Measurements from ENCODE around the gene MTG1.
A peak's percentile ranks its signal among the peaks of the same experiment; 100 is the strongest.

Gene MTG1

DNA sequence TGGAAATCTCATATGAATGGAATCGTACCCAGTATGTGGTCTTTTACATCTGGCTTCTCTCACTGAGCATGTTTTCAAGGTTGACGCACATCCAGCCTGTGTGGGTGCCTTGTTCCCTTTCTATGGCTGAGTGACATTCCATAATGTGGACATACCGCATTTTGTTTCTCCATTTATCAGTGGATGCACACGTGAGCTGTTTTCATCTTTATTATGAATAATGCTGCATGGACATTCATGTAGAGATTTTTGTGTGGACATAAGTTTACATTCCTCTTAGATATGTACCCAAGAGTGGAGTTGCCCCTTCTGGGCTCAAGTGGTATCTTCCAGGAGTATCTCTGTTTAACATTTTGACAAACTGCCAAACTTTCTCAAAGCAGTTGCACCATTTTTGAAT is 58.5 kb downstream of the MTG1 start:
- no peak for DNase-seq (ENCODE audit: low spot score)

DNA sequence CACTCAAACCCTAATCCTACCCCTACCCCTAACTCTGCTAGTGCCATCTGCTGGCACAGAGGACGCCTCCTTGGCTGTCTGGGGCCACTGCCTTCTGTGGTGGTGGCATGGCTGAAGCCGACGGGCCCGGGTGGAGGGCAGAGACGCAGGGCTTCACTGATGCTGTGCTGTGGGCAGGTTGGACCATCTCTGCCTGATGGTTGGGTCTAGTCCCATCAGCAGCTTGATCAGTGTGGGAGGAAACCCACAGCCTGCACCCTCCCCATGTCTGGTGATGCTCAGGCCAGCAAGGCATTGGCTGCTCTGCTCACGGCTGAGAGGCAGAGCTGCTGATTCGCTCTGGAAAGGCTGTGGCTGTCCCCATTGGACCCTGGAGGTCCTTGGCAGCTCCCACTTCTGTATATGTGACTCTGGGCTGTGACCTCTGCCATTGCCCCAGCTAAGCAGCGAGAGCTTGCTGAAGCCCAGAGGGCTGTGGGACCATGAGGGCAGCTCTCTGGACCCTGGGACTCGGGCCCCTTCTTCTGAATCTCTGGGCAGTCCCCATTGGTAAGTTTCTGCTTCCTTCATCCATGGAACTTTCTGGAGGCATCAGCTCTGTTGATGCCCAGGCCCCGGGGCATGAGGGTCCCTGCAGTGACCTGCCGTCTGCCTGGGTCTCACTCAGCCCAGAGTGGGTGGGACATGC is 59.7 kb downstream of the MTG1 start, which contains the start of gene SCART1:
Gene SCART1, plus strand, starts transcription at position 430 of the 688 bp plus-strand sequence. Its CDS starts 53 bp downstream, at position 483.
- no peak for DNase-seq (ENCODE audit: low spot score)

DNA sequence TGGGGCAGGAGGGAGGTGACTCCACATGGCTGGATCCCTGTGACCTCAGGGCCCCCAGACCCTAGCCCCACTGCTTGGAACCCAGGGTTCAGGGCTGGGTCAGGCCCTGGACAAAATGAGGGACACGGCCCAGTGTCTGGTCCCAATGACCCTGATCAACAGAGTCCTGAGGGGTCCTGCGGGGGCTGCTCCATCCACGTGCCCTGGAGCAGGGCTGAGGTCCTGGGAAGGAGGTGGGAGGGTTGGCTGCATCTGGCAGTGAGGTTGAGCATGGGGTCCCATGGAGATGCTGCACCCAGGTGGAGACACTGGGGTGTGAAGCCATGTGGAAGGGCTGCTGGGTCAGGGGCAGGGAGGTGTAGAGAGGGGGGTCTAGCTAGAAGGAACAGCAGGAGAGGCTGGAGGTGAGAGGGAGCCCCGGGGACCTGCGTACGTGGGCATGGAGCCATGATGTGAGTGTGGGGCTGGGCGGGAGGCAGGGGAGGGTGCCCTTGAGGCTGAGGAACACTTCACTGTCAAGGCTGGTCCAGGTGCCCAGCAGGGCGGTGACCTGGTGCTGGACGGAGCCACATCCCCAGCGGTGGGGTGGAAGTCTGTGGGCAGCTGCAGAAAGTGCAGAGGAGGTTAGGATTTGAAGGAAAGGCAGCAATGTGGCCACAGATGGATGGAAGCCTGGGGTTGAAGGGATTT is 60.4 kb downstream of the MTG1 start:
- DNase-seq (ENCODE audit: low spot score) = no peak

DNA sequence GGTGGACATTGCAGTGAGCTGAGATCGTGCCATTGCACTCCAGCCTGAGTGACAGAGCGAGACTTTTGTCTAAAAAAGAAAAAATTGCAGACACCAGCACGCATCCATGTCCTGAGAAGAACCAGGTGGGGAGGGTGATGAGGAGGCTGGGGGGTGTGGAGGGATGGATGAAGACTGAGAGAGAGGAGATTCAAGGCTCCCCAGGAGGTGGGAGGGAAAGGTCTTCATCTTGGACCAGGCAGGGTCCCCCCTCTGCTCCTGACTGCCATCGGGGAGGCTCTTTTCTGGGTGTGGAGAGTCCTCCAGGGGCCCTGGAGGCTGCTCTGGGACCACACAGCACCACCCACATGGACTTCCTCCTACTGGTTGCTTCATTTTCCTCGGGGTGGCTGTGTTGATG is 61.2 kb downstream of the MTG1 start:
- no peak for DNase-seq (ENCODE audit: low spot score)

DNA sequence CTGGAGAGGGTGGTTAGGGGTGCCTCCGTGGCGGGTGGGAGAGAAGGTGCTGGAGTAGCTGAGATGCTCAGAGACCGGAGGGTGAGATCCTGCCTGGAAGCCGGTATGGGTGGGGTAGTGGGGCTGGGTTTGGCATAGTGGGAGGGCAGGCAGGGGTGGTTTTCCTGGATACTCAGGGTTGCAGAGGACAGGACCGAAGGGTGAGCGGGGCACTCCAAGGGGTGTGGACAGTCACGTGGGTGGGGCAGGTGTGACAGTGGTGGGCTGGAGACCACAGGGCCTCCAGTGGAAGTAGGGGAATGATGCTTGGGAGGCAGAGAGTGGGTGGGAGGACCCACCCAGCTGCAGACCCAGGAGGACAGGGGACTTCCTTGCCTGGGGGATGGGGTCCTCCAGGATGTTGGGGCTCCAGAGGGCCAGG is 61.7 kb downstream of the MTG1 start:
- DNase-seq (ENCODE audit: low spot score) = no peak

DNA sequence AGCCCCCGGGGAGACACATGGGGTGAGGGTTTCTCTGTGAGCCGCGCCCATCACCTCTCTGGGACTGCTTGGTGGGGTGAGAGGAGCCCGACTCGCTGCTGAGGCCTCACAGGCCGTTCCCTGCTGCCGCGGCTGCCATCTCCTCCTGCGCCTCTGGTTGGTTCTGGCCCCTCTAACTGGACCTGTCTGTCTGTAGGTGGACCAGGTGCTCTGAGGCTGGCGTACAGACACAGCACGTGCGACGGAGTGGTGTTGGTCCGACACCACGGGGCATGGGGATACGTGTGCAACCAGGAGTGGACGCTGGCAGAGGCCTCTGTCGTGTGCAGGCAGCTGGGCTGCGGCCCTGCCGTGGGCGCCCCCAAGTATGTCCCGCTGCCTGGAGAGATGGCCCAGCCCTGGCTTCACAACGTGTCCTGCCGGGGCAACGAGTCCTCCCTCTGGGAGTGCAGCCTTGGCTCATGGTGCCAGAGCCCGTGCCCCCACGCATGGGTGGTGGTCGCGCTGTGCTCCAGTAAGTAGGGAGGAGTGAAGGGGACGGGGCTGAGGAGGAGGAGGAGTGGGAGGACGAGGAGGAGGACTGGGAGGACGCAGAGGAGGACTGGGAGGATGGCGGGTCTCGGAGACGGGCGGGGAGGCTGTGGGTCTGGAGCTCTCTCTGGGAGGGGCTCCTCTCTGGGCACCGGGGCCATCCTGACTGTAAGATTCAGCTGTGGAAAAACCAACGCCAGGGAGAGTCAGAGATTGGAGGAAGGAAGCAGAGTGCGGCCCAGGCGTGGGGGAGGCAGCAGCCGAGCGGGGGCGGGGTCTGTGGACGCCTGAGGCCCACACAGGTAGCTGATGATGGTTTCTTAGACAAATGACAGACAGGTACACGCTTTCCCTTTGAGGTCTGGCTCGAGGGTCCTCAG is 62.3 kb downstream of the MTG1 start:
- DNase-seq (ENCODE audit: low spot score) = no peak

DNA sequence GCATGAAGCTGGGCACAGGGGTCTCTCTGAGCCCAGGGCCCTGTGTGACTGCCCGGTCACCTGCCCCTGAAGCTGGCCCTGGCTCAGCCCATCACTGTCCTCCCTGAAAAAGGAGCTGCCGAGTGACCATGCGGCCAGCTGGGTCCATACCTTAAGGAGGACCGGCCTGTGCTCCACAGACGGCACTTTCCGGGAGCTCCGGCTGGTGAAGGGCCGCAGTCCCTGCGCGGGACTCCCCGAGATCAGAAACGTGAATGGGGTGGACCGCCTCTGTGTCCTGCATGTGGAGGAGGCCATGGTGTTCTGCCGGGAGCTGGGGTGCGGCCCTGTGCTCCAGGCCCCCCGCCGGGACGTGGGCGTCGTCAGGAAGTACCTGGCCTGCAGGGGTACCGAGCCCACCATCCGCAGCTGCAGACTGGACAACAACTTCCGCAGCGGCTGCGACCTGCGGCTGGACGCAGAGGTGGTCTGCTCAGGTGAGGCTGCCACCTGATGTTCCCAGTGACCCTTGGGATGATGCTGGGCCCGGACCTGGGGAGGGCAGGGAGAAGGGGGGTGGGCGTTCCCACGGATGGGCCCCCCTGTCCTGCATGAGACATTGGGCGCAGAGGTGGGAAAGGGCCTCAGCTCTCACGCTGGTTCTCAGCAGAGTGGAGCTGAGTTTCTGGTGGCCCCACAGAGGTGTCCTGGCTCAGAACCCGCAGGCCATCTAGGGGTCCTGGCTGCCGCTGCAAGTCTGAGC is 63.3 kb downstream of the MTG1 start:
- no peak for DNase-seq (ENCODE audit: low spot score)

DNA sequence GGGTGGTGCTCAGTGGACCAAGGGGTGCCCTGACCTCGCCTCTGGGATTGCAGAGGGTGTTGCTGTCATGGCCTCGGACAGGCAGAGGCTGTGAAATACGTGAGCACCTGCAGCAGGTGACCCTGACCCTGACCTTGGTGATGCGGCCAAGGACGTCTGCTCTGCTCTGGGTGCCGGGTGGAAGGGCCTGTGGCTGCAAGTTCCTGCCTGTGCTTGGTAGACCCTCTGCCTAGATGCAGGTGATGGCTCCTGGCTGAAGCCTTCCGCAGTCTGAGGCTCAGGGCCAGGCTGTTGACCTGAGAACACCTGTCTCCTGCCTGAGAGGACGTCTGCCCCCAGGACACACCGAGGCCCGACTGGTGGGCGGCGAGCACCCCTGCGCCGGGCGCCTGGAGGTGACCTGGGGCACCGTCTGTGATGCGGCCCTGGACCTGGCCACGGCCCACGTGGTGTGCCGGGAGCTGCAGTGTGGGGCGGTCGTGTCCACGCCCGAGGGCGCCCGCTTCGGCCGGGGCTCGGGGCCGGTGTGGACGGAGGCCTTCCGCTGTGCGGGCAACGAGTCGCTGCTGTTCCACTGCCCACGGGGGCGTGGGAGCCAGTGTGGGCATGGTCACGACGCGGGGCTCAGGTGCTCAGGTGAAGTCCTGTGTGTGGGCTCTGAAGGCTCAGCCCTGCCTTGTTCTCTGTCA is 64.2 kb downstream of the MTG1 start:
- DNase-seq (ENCODE audit: low spot score) = no peak

DNA sequence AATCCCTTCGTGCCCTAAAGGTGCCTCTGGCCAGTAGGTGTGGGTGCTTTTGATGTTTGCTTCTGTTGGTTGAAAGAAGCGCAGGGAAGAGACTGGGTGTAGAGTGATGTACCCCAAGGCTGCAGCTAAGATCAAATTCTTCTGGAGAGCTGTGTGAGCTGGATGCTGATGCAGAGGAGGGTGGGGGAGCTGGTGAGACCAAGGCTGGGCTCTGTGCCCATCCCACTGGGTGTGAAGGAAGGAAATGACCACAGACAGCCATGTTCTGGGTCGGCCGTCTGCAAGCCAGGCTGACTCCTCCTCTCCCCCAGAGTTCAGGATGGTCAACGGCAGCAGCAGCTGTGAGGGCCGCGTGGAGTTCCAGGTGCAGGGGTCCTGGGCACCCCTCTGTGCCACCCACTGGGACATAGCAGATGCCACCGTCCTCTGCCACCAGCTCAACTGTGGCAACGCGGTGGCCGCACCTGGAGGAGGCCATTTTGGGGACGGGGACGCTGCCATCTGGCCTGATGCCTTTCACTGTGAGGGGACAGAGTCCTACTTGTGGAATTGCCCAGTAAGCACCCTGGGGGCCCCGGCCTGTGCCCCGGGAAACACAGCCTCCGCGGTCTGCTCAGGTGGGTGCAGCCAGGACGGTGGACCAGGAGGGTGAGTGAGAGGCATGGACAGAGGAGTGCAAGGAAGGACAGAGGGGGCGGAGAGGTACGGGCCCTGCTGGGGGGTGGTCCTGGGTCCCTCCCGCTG is 64.9 kb downstream of the MTG1 start:
- no peak for DNase-seq (ENCODE audit: low spot score)

DNA sequence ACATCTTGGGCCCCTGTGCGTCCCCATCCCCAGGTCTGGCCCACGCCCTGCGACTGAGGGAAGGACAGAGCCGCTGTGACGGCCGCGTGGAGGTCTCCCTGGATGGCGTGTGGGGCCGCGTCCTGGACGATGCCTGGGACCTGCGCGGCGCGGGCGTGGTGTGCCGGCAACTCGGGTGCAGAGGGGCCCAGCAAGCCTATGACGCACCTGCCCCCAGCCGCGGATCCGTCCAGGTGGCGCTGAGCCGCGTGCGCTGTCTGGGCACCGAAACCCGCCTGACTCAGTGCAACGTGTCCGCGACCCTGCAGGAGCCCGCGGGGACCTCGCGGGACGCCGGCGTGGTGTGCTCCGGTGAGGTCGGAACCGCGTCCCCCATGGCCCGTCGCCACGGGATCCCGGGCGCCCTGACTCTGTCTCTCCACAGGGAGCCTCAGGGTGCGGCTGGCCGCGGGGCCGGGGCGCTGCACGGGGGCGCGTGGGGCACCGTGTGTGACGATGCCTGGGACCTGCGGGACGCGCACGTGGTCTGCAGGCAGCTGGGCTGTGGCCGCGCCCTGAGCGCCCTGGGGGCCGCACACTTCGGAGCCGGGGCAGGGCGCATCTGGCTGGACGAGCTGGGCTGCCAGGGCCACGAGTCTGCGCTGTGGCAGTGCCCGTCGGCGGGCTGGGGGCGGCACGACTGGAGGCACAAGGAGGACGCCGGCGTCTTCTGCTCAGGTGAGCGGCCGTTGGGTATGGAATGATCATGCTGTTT is 65.7 kb downstream of the MTG1 start:
- DNase-seq (ENCODE audit: low spot score) = no peak

DNA sequence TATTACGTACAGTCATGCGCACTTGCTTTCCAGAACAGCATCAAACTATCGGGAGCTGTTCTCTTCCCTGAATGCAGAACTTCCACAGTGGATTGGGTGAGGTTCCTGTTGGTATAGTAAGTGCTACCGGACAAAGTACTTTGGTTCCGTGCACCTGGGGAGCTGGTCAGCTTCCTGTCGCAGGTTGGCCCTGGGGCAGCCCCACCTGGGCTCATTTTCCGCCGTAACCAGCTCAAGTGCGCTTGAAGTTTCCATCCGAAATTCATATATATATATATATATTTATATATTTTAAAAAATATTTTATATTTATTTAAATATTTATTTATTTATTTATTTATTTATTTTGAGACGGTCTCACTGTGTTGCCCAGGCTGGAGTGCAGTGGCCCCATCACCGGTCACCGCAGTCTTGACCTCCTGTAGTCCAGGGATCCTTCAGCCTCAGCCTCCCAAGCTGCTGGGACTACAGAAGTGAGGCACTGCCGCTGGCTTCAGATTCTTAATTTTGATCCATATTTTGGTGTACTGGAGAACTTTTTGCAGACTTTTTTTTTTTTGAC is 66.3 kb downstream of the MTG1 start:
- DNase-seq (ENCODE audit: low spot score) = no peak

DNA sequence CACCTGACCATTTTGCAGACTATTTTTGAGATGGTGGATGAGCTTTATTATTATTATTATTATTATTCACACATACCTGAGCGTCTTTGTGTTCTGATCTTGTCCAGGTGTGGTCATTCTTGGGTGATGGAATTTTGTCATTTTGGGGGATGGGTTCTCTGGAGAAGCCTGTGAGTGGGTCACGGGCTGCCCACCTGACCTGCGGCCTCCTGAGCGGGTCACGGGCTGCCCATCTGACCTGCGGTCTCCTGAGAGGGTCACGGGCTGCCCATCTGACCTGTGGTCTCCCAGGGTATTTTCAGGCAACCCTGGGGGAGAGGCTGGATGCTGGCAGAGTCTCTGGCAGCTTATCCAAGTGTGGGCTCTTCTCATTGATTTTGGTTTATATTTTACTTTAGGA is 67.1 kb downstream of the MTG1 start:
- DNase-seq (ENCODE audit: low spot score) = no peak

DNA sequence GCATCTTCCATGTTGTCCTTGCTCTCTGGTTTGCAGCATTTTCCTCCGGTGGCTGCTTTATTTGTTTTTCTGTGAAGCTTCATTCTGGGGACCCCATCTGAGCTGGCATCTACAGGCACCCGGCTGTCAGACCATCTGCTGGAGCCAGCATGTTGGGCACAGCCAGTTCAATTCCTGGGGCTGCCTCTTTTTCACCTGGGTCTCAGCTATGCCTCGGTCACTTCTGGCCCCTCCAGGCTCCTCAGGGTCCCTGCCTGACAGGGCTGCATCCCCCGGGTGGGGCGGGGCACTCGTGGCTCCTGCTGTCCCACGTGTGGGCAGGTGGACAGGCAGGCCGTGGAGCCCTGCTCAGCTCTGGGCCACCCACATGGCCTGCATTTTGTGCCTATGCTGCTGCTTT is 67.9 kb downstream of the MTG1 start:
- DNase-seq (ENCODE audit: low spot score) = peak; percentile 1

DNA sequence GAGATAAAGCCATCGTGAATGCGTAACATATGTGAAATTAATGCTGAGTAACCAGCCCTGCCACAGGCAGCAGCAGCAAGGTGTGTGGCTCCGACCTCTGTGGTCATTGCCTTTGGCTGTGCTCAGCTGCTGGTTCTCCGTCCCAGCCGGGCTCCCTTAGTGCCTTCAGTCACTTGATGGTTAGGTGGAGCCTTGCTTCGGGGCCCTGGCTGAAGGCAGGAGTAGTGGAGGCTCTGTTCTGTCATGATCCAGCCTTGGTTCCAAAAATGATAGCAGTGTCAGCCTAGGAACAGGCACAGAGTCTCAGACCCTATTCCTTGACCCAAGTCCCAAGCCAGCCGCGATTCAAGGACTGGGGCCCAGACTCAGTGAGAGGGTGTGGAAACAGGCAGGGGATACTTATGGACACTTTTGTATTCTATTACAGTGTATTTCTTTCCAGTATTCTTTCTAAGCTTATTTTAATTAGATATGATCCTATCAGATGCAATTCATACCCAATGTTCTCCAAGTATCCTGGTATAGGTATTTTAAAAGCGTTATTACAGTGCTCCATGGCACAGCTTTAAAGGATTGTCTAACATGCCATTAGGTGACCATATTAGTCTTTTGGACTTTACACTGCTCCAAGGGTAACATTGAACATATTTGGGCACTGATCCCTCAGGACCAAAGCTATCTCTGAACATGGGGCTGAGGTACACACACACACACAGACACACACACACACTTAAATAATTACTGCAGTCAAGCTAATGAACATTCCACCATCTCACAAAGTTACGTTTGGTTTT is 68.8 kb downstream of the MTG1 start:
- DNase-seq (ENCODE audit: low spot score) = no peak

DNA sequence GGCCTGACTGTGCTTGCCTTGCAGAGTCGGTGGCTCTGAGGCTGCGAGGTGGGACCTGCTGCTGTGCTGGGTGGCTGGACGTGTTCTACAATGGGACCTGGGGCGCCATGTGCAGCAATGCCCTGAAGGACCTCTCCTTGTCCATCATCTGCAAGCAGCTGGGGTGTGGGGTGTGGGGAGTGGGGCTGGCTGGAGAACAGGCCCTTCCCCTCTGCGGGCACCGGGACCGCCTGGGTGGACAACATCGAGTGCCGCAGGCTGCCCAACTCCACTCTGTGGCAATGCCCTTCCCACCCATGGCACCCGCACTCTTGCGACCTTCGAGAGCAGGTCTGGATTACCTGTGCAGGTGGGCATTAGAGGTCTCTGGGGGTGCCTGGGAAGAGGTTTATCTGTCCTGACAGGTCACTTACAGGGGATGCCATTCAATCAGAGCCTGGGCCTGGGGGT is 70.7 kb downstream of the MTG1 start:
- peak; percentile 4 for DNase-seq (ENCODE audit: low spot score)

DNA sequence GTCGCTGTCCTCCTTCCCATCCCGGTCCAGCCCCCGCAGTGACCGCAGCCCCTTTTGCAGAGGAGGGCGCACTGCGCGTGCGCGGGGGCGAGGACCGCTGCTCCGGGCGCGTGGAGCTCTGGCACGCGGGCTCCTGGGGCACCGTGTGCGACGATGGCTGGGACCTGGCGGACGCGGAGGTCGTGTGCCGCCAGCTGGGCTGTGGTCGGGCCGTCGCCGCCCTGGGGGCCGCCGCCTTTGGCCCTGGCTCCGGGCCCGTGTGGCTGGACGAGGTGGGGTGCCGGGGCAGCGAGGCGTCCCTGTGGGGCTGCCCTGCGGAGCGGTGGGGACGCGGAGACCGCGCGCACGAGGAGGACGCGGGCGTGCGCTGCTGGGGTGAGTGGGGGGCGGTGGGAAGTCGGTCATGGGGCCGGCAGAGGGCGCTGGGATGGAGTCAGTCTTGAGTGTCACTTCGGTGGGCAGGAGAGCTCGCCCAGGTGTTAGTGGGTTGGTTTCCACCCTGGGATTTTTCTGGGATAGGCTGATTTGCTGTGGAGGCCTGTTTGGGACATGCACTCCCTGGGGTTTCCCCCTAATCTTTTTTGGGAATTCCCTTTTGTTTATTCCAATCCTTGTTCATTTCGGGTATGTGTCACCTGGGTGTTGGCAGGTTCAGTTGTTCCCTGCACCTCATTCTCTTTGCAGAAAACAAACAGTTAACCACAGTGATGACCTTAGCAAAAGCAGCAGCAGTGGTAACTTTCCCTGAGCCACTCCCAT is 71.4 kb downstream of the MTG1 start:
- DNase-seq (ENCODE audit: low spot score) = peak; percentile 7

DNA sequence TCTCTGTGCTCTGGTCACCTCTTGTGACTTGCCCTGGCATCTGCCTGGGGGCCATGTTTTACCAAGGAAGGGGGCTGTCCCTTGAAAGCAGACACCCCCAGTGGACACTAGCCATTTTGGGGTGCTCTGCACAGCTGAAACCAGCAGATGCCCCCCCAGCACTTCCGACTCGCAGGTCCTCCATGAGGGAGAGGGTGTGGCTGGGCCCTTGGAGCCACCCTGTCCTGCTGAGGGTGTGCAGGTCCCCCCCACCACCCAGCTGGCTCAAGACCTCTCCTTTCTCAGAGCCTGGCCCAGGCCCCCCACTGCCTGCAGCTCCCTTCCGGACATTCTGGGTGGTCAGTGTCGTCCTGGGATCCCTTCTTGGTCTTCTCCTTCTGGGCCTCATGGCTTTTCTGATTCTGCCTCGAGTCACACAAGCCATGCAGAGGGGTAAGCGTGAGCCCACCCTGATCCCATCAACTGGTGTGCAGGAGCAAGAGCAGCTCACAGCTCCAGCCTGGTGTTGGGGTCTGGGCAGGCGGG is 72.1 kb downstream of the MTG1 start:
- no peak for DNase-seq (ENCODE audit: low spot score)
